Mucosa of descending colon (tissue), 3 donors: ENCODE measurements around the gene CHN2. TPM values are rescaled to one million over a fixed set of nuclear protein-coding genes. Genes with fewer than 3 reads are reported as not detected.
A peak's percentile ranks its signal among the peaks of the same experiment; 100 is the strongest.

Source experiments
- ATAC-seq: fragments of 200-7000 bp; cut with Tn5 transposase; one replicate; pipeline ENCODE4 v1.9.1; 2020; ENCODE audit warnings: mild to moderate bottlenecking, moderate library complexity
- DNase-seq, 3 donors: peaks; one replicate each; pipeline ENCODE4 v3.0.0-alpha.2; 2020
- H3K36me3 ChIP-seq: fragments of 200-600 bp; one replicate; pipeline ENCODE4 v1.8.0; 2021; ENCODE audit warnings: low read depth, mild to moderate bottlenecking
- H3K4me1 ChIP-seq: fragments of 200-600 bp; one replicate; pipeline ENCODE4 v1.8.0; 2021; ENCODE audit warnings: low read depth, mild to moderate bottlenecking
- H3K4me3 ChIP-seq: fragments of 200-600 bp; one replicate; pipeline ENCODE4 v1.8.0; 2021; ENCODE audit warnings: mild to moderate bottlenecking
- H3K9me3 ChIP-seq: fragments of 200-600 bp; one replicate; pipeline ENCODE4 v1.8.0; 2021; ENCODE audit warnings: mild to moderate bottlenecking
- intact Hi-C, 2 donors: fragments of 100-400 bp; cut with DNase I in 1 of 2; cut with micrococcal nuclease in 1 of 2; formaldehyde crosslinking; loops; one replicate each; pipeline versions ENCODE4 v1.11.0 to v1.11.1; 2022; cut with DNase I, micrococcal nuclease
- total RNA-seq, 3 donors: library from RNA; stranded (reverse); fragmentation: NEBNext Ultra II Directional in 2 of 3; extraction: Animal tissue kit (Norgen Biotek cat#: 25700) in 2 of 3; gene quantifications; one replicate each; pipeline versions ENCODE4 v1.2.1 to v1.2.4, GENCODE V29; 2021 to 2023
- TF ChIP-seq, protein P1 (sequence below): fragments of 200-600 bp; IDR thresholded peaks from one replicate; pipeline ENCODE4 v1.8.0; 2022; ENCODE audit warnings: antibody characterized with exemption, mild to moderate bottlenecking
- donor health status: DM: no; HTN: no; CAD: no; lungs with moderate emphysema.
- donor health status: DM: no; HTN: no; CAD: no.
- donor health status: DM: no; HTN: yes; CAD: no.

The CHN2 gene
- total RNA-seq, 3 donors from 2014 or later, result 18.7 to 41.5 (median 27.6) TPM

DNA sequence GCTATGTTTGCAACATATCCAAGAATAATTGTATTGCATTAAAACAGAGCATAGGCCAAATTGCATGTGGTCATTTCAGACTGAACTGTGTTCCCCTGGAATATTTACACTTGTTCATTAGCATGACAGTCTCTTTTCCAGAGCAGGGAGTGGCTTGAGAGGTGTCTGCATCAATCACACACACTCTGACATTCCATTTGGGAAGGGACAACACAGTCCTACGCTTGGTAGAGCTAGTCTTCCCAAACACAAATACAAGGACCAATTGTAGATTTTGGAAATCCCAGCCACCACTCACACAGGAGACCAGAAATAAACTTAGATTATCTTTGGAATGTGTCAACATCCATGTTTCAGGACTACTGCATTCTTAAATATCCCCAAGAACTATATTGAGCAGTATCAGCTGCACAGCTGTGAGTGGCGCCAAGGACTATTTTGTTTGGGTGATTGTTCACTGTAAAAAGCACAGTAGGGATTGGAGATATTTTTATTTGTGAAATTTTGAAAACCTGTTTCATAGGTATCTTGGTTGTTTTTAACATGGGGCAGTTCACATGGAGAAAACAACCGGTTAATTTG lies 275.5 kb downstream of the CHN2 start:
- DNase-seq, result no peak
- no peak for ATAC-seq
- Histone ChIP-seq H3K9me3 (no peaks in the 10 kb centered on the region), H3K4me3 (no peak overlapping the region), H3K36me3 (no peaks in the 10 kb centered on the region), H3K4me1 (peaks cover 34% of the 10 kb centered on the region)
- TF ChIP-seq, protein P1, sequence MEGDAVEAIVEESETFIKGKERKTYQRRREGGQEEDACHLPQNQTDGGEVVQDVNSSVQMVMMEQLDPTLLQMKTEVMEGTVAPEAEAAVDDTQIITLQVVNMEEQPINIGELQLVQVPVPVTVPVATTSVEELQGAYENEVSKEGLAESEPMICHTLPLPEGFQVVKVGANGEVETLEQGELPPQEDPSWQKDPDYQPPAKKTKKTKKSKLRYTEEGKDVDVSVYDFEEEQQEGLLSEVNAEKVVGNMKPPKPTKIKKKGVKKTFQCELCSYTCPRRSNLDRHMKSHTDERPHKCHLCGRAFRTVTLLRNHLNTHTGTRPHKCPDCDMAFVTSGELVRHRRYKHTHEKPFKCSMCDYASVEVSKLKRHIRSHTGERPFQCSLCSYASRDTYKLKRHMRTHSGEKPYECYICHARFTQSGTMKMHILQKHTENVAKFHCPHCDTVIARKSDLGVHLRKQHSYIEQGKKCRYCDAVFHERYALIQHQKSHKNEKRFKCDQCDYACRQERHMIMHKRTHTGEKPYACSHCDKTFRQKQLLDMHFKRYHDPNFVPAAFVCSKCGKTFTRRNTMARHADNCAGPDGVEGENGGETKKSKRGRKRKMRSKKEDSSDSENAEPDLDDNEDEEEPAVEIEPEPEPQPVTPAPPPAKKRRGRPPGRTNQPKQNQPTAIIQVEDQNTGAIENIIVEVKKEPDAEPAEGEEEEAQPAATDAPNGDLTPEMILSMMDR, result no peak
- intact Hi-C loops, result no loop called here

DNA sequence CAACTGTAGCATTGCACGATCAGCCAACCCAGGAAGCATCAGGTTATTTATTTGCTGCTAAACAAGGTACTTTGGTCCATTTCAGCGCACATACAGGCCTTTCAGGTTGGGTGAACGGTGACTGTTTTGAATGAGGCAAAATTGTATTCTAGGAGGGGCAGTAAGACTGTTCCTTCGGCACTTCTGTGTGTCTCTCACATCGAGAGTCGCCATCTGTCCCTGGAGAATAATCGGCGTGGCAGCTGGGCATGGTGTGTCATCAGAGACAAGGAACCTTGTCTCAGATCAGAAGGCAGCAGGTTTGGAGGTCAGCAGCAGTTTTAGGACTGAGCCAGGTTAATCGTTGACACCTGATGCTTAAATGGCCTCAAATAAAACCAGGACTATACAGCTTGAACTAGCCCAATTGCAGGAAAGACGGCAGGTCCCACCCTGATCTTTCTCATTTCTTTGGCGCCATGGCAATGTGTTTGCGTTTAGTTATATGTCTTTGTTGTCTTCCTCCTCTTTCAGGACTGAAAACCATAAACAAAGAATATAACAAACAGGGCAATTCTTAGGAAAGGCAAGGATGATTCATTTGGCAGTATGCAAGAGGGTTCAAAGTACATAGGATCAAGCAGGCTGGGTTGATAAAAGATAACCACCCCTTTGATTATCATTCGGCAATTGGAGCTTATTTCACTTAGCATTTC lies 277.0 kb downstream of the CHN2 start:
- DNase-seq (peak; percentile 73 to 83 (median 79)), ATAC-seq (peak; percentile 83)
- no peak overlapping the region for H3K4me3 ChIP-seq
- TF ChIP-seq, protein P1, result no peak
- H3K36me3 ChIP-seq, result no peaks in the 10 kb centered on the region
- peaks cover 32% of the 10 kb centered on the region for H3K4me1 ChIP-seq
- intact Hi-C loops, result no loop called here
- no peaks in the 10 kb centered on the region for H3K9me3 ChIP-seq

DNA sequence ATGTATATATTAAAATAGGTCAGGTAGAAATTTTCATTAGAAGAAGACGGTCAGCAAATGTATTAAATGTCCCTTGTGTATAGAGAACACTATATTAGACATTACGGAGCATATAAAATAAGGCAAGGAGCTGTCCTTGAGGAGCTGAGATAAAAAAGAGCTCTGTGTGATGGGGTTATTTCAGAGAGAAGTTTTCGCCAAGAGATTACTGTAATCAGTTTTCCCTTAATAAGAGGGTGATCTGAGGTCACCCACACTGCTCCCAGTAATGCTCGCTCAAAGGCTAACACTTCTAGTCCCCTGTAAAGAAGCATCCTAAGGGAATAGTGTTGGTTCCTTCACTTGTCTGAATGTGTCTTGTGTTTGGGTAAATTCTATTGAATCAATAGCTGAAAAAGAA lies 282.3 kb downstream of the CHN2 start:
- ATAC-seq (no peak), DNase-seq (no peak)
- H3K36me3 ChIP-seq, result no peaks in the 10 kb centered on the region
- H3K4me3 ChIP-seq, result no peak overlapping the region
- H3K4me1 ChIP-seq, result peaks cover 11% of the 10 kb centered on the region
- TF ChIP-seq, protein P1, result no peak
- no peaks in the 10 kb centered on the region for H3K9me3 ChIP-seq
- intact Hi-C loops, result no loop called here

DNA sequence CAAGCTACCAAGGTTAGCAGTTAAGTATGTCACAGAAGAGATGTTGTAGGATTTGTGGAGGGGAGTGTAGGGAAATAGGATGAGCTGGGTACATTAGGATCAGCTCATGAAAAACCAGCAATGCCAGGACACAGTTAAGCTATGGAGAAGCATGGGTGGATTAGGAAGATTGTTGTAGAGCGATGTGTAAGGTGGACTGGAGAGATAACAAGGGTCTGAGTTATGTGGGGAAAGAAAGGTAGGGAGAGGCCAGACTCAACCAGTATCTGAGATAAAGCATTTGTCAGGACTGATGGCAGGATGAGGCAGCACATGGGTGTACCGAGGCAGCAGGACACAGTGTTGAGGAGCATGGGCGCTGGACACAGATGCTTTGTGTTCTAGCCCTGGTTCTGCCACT lies 283.7 kb downstream of the CHN2 start:
- no peak for DNase-seq
- ATAC-seq, result no peak
- Histone ChIP-seq H3K4me3 (no peak overlapping the region), H3K9me3 (no peaks in the 10 kb centered on the region), H3K4me1 (peaks cover 11% of the 10 kb centered on the region), H3K36me3 (no peaks in the 10 kb centered on the region)
- TF ChIP-seq, protein P1, result no peak
- intact Hi-C loops, result no loop called here

DNA sequence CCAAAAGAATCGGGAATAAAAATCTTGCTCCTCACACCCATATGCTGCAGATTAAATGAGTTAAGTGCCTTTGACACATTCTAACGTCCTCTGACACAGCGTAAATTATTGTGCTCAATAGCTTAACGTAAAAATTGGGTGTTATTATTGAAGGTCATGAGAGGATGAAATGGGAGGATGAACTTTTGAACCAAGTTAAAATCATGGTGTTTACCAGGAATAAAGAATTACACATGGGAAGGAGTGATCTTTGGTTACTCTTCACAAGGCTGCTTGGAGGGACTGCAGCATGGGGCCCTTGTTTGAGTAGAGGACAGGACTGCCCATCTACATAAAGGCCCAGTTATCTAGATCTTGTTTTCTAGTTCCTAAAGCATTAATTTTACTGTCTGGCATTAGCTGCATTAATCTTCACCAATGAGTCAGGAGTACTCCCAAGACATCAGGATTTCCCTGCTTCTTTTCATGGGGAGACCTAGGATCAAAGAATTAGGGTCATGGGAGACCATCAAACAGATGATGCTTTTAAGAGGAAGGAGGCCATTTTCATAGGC lies 284.2 kb downstream of the CHN2 start:
- H3K4me3 ChIP-seq, result no peak overlapping the region
- ATAC-seq, result no peak
- no peaks in the 10 kb centered on the region for H3K36me3 ChIP-seq
- TF ChIP-seq, protein P1, result no peak
- intact Hi-C loops, result no loop called here
- H3K9me3 ChIP-seq, result no peaks in the 10 kb centered on the region
- H3K4me1 ChIP-seq, result peaks cover 11% of the 10 kb centered on the region
- no peak for DNase-seq
